Vagina (tissue), 2 donors: ENCODE results near the gene CDH4. TPM values are rescaled to one million over a fixed set of nuclear protein-coding genes. Genes with fewer than 3 reads are reported as not detected.

Experiments used
- DNase-seq, 2 donors: peaks; one replicate each; pipeline ENCODE4 v3.0.0-alpha.2; 2017; ENCODE audit errors: extremely low spot score in 2 of 2
- H3K27ac ChIP-seq: fragments of 200-600 bp; sonication (generic); one replicate; pipeline ENCODE4 v1.5.1; 2019
- H3K27me3 ChIP-seq: fragments of 200-600 bp; sonication (generic); one replicate; pipeline ENCODE4 v1.5.1; 2019
- H3K36me3 ChIP-seq, 2 donors: fragments of 200-600 bp; sonication (generic); one replicate each; pipeline ENCODE4 v1.5.1; 2017 to 2019
- H3K4me1 ChIP-seq: fragments of 200-600 bp; sonication (generic); one replicate; pipeline ENCODE4 v1.5.1; 2019
- H3K4me3 ChIP-seq, 2 donors: fragments of 200-600 bp; sonication (generic); 1 replicate in 1 of 2; 2 replicates in 1 of 2; pipeline ENCODE4 v1.5.1; 2016 to 2019
- H3K9me3 ChIP-seq: fragments of 200-600 bp; sonication (generic); one replicate; pipeline ENCODE4 v1.5.1; 2019
- POLR2A ChIP-seq, 2 donors: fragments of 450-650 bp; IDR thresholded peaks; one replicate each; pipeline ENCODE4 v1.6.1; 2017; ENCODE audit warnings: antibody characterized with exemption in 2 of 2, mild to moderate bottlenecking in 2 of 2, moderate library complexity in 2 of 2
- POLR2AphosphoS5 ChIP-seq, 2 donors: sonication (generic); formaldehyde crosslinking; IDR thresholded peaks; one replicate each; pipeline ENCODE4 v1.9.0; 2017; ENCODE audit warnings: antibody characterized with exemption in 2 of 2, mild to moderate bottlenecking in 2 of 2, low read depth in 1 of 2; ENCODE audit not compliant: insufficient read depth in 1 of 2
- intact Hi-C: fragments of 100-400 bp; cut with DNase I; formaldehyde crosslinking; loops from one replicate; pipeline ENCODE4 v1.15.1; 2023
- total RNA-seq: library from RNA; depleted of rRNA; stranded (reverse); fragments of >200 nt; gene quantifications from one replicate; pipeline ENCODE4 v1.2.3, GENCODE V29; 2016
- TF ChIP-seq, protein P1 (sequence below), 3 experiments: fragments of 450-650 bp in 2 of 3; fragments of 200-600 bp in 1 of 3; sonication (generic) in 1 of 3; IDR thresholded peaks; one replicate each; pipeline ENCODE4 v1.5.1; 2017 to 2019; ENCODE audit warnings: antibody characterized with exemption in 3 of 3, mild to moderate bottlenecking in 2 of 3, moderate library complexity in 2 of 3

Gene CDH4
- total RNA-seq, 1 donor from 2014 or later: 0.25 TPM

GRCh38 chr20:61661025-61661424, 409.0 kb downstream of the CDH4 start:
- no peaks in the 10 kb centered on the region for H3K27me3 ChIP-seq
- intact Hi-C loops: no loop called here
- no peak overlapping the region for H3K4me3 ChIP-seq
- no peaks in the 10 kb centered on the region for H3K4me1 ChIP-seq
- H3K9me3 ChIP-seq: no peaks in the 10 kb centered on the region
- no peak for DNase-seq
- TF ChIP-seq, protein P1, sequence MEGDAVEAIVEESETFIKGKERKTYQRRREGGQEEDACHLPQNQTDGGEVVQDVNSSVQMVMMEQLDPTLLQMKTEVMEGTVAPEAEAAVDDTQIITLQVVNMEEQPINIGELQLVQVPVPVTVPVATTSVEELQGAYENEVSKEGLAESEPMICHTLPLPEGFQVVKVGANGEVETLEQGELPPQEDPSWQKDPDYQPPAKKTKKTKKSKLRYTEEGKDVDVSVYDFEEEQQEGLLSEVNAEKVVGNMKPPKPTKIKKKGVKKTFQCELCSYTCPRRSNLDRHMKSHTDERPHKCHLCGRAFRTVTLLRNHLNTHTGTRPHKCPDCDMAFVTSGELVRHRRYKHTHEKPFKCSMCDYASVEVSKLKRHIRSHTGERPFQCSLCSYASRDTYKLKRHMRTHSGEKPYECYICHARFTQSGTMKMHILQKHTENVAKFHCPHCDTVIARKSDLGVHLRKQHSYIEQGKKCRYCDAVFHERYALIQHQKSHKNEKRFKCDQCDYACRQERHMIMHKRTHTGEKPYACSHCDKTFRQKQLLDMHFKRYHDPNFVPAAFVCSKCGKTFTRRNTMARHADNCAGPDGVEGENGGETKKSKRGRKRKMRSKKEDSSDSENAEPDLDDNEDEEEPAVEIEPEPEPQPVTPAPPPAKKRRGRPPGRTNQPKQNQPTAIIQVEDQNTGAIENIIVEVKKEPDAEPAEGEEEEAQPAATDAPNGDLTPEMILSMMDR (IDR thresholded peaks at IDR 0.05): no peak
- no peak overlapping the region for H3K27ac ChIP-seq
- no peaks in the 10 kb centered on the region for H3K36me3 ChIP-seq

DNA sequence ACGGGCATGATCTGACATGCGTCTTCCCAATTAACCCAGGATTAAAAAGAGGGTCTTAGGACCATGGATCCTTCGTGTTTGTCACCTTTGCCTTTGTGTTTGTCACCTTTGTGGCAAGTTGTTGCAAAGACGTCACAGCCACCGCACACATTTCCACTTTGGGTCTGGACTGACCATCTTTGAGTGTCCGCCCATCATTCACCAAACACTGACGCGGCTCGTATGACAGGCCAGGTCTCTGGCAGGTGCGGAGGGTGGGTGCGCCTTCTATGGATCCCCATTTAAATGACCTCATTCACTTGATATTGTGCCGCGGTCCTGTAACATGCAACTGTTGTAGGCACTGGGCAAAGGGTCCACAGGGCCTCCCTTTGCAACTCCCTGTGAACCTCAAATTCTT, 409.5 kb downstream of the CDH4 start:
- TF ChIP-seq, protein P1 (IDR thresholded peaks at IDR 0.05): no peak
- TF ChIP-seq POLR2A (IDR thresholded peaks at IDR 0.05): no peak
- TF ChIP-seq POLR2AphosphoS5 (IDR thresholded peaks at IDR 0.05; ENCODE audit: insufficient read depth in 1 of 2, low read depth in 1 of 2): no peak
- H3K27me3 ChIP-seq: no peaks in the 10 kb centered on the region

DNA sequence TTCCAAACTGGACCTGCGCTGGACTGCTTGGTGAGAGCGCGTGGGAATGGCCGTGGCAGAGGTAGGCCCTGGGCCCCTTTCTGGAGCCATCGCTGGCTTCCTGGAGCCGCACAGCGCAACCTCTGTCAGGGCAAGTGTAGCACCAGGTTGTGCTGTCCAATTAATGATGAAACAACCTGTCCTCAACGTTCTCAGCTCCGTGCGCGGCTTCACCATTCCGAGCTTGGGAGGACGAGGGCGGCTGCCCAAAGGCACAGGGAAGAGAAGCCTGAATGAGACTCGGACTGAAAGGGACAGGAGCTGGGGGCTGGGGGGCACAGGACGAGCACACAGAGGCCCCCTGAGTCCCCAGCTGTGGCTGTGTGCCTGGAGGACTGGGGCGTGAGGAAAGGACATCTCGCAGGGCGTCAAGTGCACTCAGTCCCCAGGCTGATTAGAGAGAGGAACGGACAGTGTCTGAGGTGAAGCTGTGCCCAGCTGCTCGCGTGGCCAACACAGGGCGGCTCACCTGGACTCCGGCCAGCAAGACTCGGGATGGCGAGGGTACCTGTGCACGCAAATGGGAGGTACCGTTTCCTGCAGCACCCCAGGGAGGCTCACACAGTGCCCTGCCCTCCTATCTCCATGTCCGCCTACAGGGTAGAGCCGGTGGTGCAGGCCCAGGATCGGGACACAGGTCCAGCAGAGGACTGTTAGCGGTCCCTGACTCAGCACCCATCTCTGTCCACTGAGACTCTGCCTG, 410.3 kb downstream of the CDH4 start:
- Histone ChIP-seq H3K27me3 (no peaks in the 10 kb centered on the region), H3K36me3 (no peaks in the 10 kb centered on the region), H3K4me3 (no peak overlapping the region), H3K27ac (no peak overlapping the region), H3K9me3 (no peaks in the 10 kb centered on the region), H3K4me1 (no peaks in the 10 kb centered on the region)
- no peak for DNase-seq
- TF ChIP-seq POLR2AphosphoS5 (IDR thresholded peaks at IDR 0.05; ENCODE audit: insufficient read depth in 1 of 2, low read depth in 1 of 2) (no peak), POLR2A (IDR thresholded peaks at IDR 0.05) (no peak)
- TF ChIP-seq, protein P1 (IDR thresholded peaks at IDR 0.05): no peak
- intact Hi-C loops: no loop called here

More for the DNA sequence above, 409.5 kb downstream of the CDH4 start:
- H3K9me3 ChIP-seq: no peaks in the 10 kb centered on the region
- H3K36me3 ChIP-seq: no peaks in the 10 kb centered on the region
- no peaks in the 10 kb centered on the region for H3K4me1 ChIP-seq
- H3K27ac ChIP-seq: no peak overlapping the region
- H3K4me3 ChIP-seq: no peak overlapping the region
- intact Hi-C loops: no loop called here
- DNase-seq: no peak

- H3K4me1 ChIP-seq: no peaks in the 10 kb centered on the region
- H3K27ac ChIP-seq: no peak overlapping the region
- no peak for DNase-seq
- TF ChIP-seq POLR2A (IDR thresholded peaks at IDR 0.05): no peak
- TF ChIP-seq POLR2AphosphoS5 (IDR thresholded peaks at IDR 0.05; ENCODE audit: insufficient read depth in 1 of 2, low read depth in 1 of 2): no peak
- TF ChIP-seq, protein P1 (IDR thresholded peaks at IDR 0.05): no peak
- no peaks in the 10 kb centered on the region for H3K27me3 ChIP-seq
- H3K36me3 ChIP-seq: no peaks in the 10 kb centered on the region
- H3K4me3 ChIP-seq: no peak overlapping the region
- no peaks in the 10 kb centered on the region for H3K9me3 ChIP-seq
- intact Hi-C loops: no loop called here
These were observed 410.9 kb downstream of the CDH4 start for GRCh38 chr20:61662968-61663331.

DNA sequence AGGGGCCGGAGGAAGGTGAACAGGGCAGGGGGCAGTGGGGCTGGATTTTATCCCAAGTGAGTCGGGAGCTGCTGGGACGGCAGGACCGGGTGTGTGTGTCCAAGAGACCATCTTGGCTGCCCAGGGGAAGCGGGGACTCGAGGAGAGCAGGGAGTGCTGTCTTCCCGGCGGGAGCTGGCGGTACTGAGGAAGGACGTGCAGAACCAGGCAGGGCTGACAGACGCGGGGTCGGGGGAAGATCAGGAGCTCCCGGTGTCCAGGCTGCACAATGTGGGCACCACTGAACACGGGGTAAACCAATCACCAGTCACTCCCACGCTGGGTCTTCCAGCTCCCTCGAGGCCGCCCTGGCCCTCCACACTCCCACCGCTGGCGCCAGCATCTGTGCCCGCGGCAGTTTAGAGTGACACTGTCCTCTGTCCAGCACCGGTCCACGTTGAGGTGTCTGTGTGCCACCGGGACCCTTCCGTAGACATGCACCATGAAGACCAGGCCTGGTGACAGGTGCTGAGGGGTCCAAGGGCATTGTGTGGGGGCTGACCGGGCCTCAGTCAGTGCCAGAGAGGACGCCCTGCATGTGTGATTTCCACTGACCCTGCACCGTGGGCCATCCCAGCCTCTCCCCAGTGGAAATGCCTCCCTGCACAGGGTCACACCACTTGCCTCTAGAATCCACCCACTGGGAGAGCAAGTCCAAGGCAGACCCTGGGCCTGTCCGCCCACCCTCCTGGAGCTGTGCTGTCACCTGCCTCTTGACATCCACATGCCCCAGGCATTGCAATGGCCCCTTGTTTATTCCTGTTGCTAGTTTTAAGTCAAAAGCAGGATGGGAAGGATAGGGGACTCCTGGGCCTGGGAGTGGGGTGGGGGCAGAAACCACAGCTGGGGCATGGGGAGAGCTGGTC, 411.7 kb downstream of the CDH4 start:
- Histone ChIP-seq H3K27ac (no peak overlapping the region), H3K27me3 (no peaks in the 10 kb centered on the region), H3K4me3 (no peak overlapping the region), H3K4me1 (no peaks in the 10 kb centered on the region), H3K9me3 (no peaks in the 10 kb centered on the region), H3K36me3 (no peaks in the 10 kb centered on the region)
- no peak for DNase-seq
- TF ChIP-seq, protein P1 (IDR thresholded peaks at IDR 0.05): no peak
- no peak for TF ChIP-seq POLR2A (IDR thresholded peaks at IDR 0.05)
- no peak for TF ChIP-seq POLR2AphosphoS5 (IDR thresholded peaks at IDR 0.05; ENCODE audit: insufficient read depth in 1 of 2, low read depth in 1 of 2)
- intact Hi-C loops: no loop called here
